Trophoblast cell (in vitro differentiated cells and primary cell): ENCODE measurements around the gene SUCLG2.

Source experiments
- DNase-seq, 2 donors: peaks; one replicate each; pipeline ENCODE4 v3.0.0-alpha.2; 2016
- H2AFZ ChIP-seq: 2 replicates; pipeline ENCODE4 v1.6.1; 2013; ENCODE audit warnings: low read length, moderate library complexity, mild to moderate bottlenecking; ENCODE audit not compliant: insufficient read depth, poor library complexity
- H2AK5ac ChIP-seq: 2 replicates; pipeline ENCODE4 v1.6.1; 2013; ENCODE audit warnings: mild to moderate bottlenecking, low read length
- H2BK120ac ChIP-seq: 2 replicates; pipeline ENCODE4 v1.6.1; 2013; ENCODE audit warnings: low read length, mild to moderate bottlenecking, moderate library complexity; ENCODE audit not compliant: insufficient read depth, poor library complexity
- H2BK12ac ChIP-seq: 2 replicates; pipeline ENCODE4 v1.6.1; 2013; ENCODE audit warnings: mild to moderate bottlenecking, low read length, moderate library complexity
- H2BK5ac ChIP-seq: 2 replicates; pipeline ENCODE4 v1.6.1; 2013; ENCODE audit warnings: low read length, low read depth, moderate library complexity, mild to moderate bottlenecking; ENCODE audit not compliant: poor library complexity
- H3K14ac ChIP-seq: 2 replicates; pipeline ENCODE4 v1.6.1; 2013; ENCODE audit warnings: mild to moderate bottlenecking, low read length
- H3K18ac ChIP-seq: 2 replicates; pipeline ENCODE4 v1.6.1; 2013; ENCODE audit warnings: mild to moderate bottlenecking, low read length
- H3K23ac ChIP-seq: 2 replicates; pipeline ENCODE4 v1.6.1; 2013; ENCODE audit warnings: low read length
- H3K27ac ChIP-seq: 2 replicates; pipeline ENCODE4 v1.5.1; 2013; ENCODE audit warnings: low read depth, mild to moderate bottlenecking, inconsistent platforms, low read length, moderate library complexity
- H3K27me3 ChIP-seq: 2 replicates; pipeline ENCODE4 v1.6.1; 2013; ENCODE audit warnings: inconsistent platforms, mild to moderate bottlenecking, low read length, moderate library complexity; ENCODE audit not compliant: insufficient read depth
- H3K36me3 ChIP-seq, 2 experiments: 1 replicate in 1 of 2; 2 replicates in 1 of 2; pipeline ENCODE4 v1.6.1; 2013; ENCODE audit warnings: low read length in 2 of 2, mild to moderate bottlenecking in 2 of 2, moderate library complexity in 1 of 2; ENCODE audit not compliant: insufficient read depth in 2 of 2, control insufficient read depth in 1 of 2
- H3K4ac ChIP-seq: 2 replicates; pipeline ENCODE4 v1.6.1; 2013; ENCODE audit warnings: low read depth, mild to moderate bottlenecking, low read length, moderate library complexity
- H3K4me1 ChIP-seq, 2 experiments: 1 replicate in 1 of 2; 2 replicates in 1 of 2; pipeline ENCODE4 v1.6.1; 2013; ENCODE audit warnings: low read length in 2 of 2, mild to moderate bottlenecking in 2 of 2, moderate library complexity in 1 of 2; ENCODE audit not compliant: insufficient read depth in 2 of 2, control insufficient read depth in 1 of 2
- H3K4me2 ChIP-seq: 2 replicates; pipeline ENCODE4 v1.6.1; 2013; ENCODE audit warnings: inconsistent platforms, mild to moderate bottlenecking, low read length, moderate library complexity
- H3K4me3 ChIP-seq: 2 replicates; pipeline ENCODE4 v1.5.1; 2013; ENCODE audit warnings: mild to moderate bottlenecking, low read depth, low read length, inconsistent platforms
- H3K79me1 ChIP-seq: one replicate; pipeline ENCODE4 v1.6.1; 2013; ENCODE audit warnings: low read length
- H3K79me2 ChIP-seq: 2 replicates; pipeline ENCODE4 v1.6.1; 2013; ENCODE audit warnings: low read length, mild to moderate bottlenecking; ENCODE audit not compliant: control insufficient read depth, insufficient read depth, poor library complexity
- H3K9ac ChIP-seq: 2 replicates; pipeline ENCODE4 v1.6.1; 2013; ENCODE audit warnings: mild to moderate bottlenecking, low read length
- H3K9me3 ChIP-seq: 2 replicates; pipeline ENCODE4 v1.6.1; 2013; ENCODE audit warnings: low read depth, mild to moderate bottlenecking, control low read depth, inconsistent platforms, low read length; ENCODE audit not compliant: insufficient read depth
- H4K12ac ChIP-seq: 2 replicates; pipeline ENCODE4 v1.6.1; 2013; ENCODE audit warnings: low read depth, mild to moderate bottlenecking, low read length, moderate library complexity
- H4K8ac ChIP-seq: 2 replicates; pipeline ENCODE4 v1.6.1; 2013; ENCODE audit warnings: low read depth, mild to moderate bottlenecking, low read length, moderate library complexity
- H4K91ac ChIP-seq: one replicate; pipeline ENCODE4 v1.6.1; 2013; ENCODE audit warnings: low read depth, mild to moderate bottlenecking, low read length, moderate library complexity
- WGBS: extraction: QIAGEN DNeasy Blood & Tissue Kit; methylation state at CpG from one replicate; pipeline ENCODE4 v1.1.7; 2013; ENCODE audit warnings: missing lambda C conversion rate; ENCODE audit not compliant: insufficient read length, insufficient coverage; ENCODE audit errors: extremely low coverage; 5-methylcytosine and 5-hydroxymethylcytosine counted together

The SUCLG2 gene

DNA sequence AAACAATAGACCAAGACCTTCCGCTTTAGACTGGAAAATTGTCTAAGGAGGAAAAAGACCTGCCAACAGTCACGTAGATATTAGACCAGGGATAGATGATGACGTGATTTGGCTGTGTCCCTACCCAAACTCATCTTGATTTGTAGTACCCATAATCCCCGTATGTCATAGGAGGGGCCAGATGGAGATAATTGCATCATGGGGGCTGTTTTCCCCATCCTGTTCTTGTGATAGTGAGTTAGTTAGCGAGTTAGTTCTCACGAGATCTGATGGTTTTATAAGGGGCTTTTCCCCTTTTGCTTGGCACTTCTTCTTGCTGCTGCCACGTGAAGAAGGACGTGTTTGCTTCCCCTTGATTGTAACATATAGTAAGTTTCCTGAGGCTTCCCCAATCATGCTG, 31.7 kb upstream of the SUCLG2 start:
- Histone ChIP-seq H2AK5ac (no peak overlapping the region), H3K27me3 (no peaks in the 10 kb centered on the region), H3K4me1 (peaks cover 0 to 2% of the 10 kb centered on the region in 2 experiments), H2BK5ac (no peak overlapping the region), H3K27ac (no peak overlapping the region), H3K14ac (no peak overlapping the region), H4K8ac (no peak overlapping the region), H3K4me2 (no peak overlapping the region), H2BK120ac (no peak overlapping the region), H3K79me1 (no peaks in the 10 kb centered on the region), H4K12ac (no peak overlapping the region), H3K9me3 (no peaks in the 10 kb centered on the region), H4K91ac (no peak overlapping the region), H3K4ac (no peak overlapping the region), H3K4me3 (no peak overlapping the region), H3K23ac (no peak overlapping the region), H2AFZ (no peak overlapping the region), H3K9ac (no peak overlapping the region), H2BK12ac (no peak overlapping the region), H3K79me2 (no peaks in the 10 kb centered on the region), H3K18ac (no peak overlapping the region), H3K36me3 (no peaks in the 10 kb centered on the region)
- DNase-seq, result no peak
- no CpG with 5 or more reads among the region's 8 CpGs for WGBS

DNA sequence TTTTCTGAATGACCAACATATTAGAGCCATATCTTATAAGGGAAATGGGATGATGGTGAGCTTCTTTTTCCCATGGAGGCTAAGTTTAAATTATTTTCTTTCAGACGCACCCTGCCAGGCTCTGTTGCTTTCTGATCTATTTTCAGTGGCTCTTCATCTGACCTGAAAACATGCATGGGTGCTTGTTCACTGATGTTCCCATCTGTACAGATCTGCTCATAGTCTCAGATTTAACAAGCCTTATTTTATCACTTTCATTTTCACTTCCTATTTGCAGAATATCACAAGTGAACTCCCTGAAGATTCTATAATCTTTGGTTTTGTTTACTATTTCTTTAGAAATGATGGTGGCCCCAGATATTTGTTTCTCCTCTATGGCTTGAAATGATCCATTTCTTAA, 31.1 kb upstream of the SUCLG2 start:
- H3K27ac ChIP-seq, result no peak overlapping the region
- DNase-seq, result no peak

DNA sequence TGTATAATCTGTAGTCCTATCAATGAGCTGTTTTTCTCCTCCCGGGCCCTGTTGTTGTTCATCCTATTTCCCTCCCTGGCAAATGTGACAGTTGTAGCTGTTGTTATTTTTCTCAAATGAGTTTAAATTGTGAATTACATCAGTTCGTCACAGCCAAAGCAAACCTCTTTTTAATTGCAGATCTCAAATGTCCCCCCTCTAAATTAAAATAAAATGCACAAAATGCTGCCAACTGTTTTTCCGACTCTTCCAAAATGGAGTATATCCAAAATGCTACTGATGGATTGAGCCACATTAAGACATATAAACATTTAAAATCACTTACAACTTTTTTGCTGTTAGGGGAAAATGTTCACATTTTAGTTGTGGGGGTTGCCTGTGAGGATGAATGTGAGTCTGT, 29.8 kb upstream of the SUCLG2 start:
- H3K23ac ChIP-seq, result no peak overlapping the region
- H3K27me3 ChIP-seq, result no peaks in the 10 kb centered on the region
- H3K9ac ChIP-seq, result no peak overlapping the region
- no peak overlapping the region for H4K12ac ChIP-seq
- no CpG with 5 or more reads among the region's 3 CpGs for WGBS
- H4K8ac ChIP-seq, result no peak overlapping the region
- no peak overlapping the region for H2AFZ ChIP-seq
- H3K4me1 ChIP-seq, result no peaks in the 10 kb centered on the region
- no peak overlapping the region for H2BK120ac ChIP-seq
- H2BK5ac ChIP-seq, result no peak overlapping the region
- H3K4me3 ChIP-seq, result no peak overlapping the region
- H2BK12ac ChIP-seq, result no peak overlapping the region
- no peaks in the 10 kb centered on the region for H3K36me3 ChIP-seq
- no peak overlapping the region for H3K27ac ChIP-seq
- no peaks in the 10 kb centered on the region for H3K79me1 ChIP-seq
- H3K79me2 ChIP-seq, result no peaks in the 10 kb centered on the region
- H3K14ac ChIP-seq, result no peak overlapping the region
- no peak overlapping the region for H3K4me2 ChIP-seq
- H2AK5ac ChIP-seq, result no peak overlapping the region
- H3K9me3 ChIP-seq, result no peaks in the 10 kb centered on the region
- H3K18ac ChIP-seq, result no peak overlapping the region
- H3K4ac ChIP-seq, result no peak overlapping the region
- DNase-seq, result no peak
- no peak overlapping the region for H4K91ac ChIP-seq

More for the DNA sequence above, 31.1 kb upstream of the SUCLG2 start:
- Histone ChIP-seq H3K36me3 (no peaks in the 10 kb centered on the region), H3K23ac (no peak overlapping the region), H4K8ac (no peak overlapping the region), H4K91ac (no peak overlapping the region), H3K27me3 (no peaks in the 10 kb centered on the region), H4K12ac (no peak overlapping the region), H3K4me1 (peaks cover 0 to 2% of the 10 kb centered on the region in 2 experiments), H3K79me2 (no peaks in the 10 kb centered on the region), H3K4me3 (no peak overlapping the region), H3K4me2 (no peak overlapping the region), H2AFZ (no peak overlapping the region), H3K18ac (no peak overlapping the region), H3K9ac (no peak overlapping the region), H2BK5ac (no peak overlapping the region), H3K9me3 (no peaks in the 10 kb centered on the region), H3K4ac (no peak overlapping the region), H3K79me1 (no peaks in the 10 kb centered on the region), H2BK120ac (no peak overlapping the region), H3K14ac (no peak overlapping the region), H2AK5ac (no peak overlapping the region), H2BK12ac (no peak overlapping the region)
- no CpG with 5 or more reads among the region's 1 CpG for WGBS

DNA sequence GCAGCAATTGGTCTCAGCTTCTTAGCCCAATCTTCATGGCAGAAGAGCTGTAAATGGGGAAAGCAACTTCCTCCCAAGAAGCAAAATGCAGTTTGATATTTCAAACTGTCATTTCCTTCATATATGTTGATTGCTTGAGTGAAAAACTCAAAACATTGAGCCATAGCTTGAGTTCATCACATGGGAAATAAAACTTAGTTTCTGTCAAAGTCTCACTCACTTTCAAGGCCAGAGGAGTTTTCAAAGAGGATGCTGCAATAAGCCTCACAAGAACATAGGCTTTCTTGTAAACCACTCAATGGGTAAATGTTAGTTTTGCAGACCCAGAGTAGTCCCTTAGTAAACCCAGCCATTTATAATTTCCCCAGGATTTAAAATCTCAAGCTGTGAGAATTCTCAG, 29.1 kb upstream of the SUCLG2 start:
- no peaks in the 10 kb centered on the region for H3K9me3 ChIP-seq

DNA sequence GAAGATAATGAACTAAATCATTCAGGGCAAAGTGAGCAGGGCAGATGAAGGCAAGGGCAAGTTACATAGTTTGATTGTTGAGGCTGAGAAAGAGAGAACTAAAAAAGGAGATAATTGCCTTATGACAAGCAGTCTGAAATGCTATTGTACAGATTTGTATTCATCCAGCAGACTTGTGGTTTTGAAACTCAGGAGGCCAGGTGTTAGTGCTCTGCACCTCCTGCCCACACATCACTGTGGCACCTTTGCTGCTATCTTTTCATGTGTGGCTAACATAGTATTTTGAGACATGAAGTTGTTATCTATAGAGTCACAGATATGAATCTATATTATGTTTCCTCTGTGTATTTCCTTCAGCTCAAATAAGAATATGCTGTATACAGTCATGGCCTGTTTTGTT, 24.3 kb upstream of the SUCLG2 start:
- H2BK12ac ChIP-seq, result no peak overlapping the region
- no peaks in the 10 kb centered on the region for H3K9me3 ChIP-seq
- H3K36me3 ChIP-seq, result no peaks in the 10 kb centered on the region
- H3K23ac ChIP-seq, result no peak overlapping the region
- no peak overlapping the region for H3K4me2 ChIP-seq
- H3K27me3 ChIP-seq, result no peaks in the 10 kb centered on the region
- H3K79me1 ChIP-seq, result no peaks in the 10 kb centered on the region
- H2AFZ ChIP-seq, result no peak overlapping the region
- no peak overlapping the region for H3K4me3 ChIP-seq
- H3K18ac ChIP-seq, result no peak overlapping the region
- DNase-seq, result no peak
- H3K14ac ChIP-seq, result no peak overlapping the region
- H4K12ac ChIP-seq, result no peak overlapping the region
- no peaks in the 10 kb centered on the region for H3K4me1 ChIP-seq
- H3K79me2 ChIP-seq, result no peaks in the 10 kb centered on the region
- no peak overlapping the region for H2BK120ac ChIP-seq
- no peak overlapping the region for H2BK5ac ChIP-seq
- no peak overlapping the region for H4K8ac ChIP-seq
- H3K4ac ChIP-seq, result no peak overlapping the region
- no peak overlapping the region for H4K91ac ChIP-seq
- H3K27ac ChIP-seq, result no peak overlapping the region
- H3K9ac ChIP-seq, result no peak overlapping the region
- H2AK5ac ChIP-seq, result no peak overlapping the region

More for the DNA sequence above, 29.1 kb upstream of the SUCLG2 start:
- no peak overlapping the region for H3K23ac ChIP-seq
- H3K79me1 ChIP-seq, result no peaks in the 10 kb centered on the region
- H4K12ac ChIP-seq, result no peak overlapping the region
- H4K8ac ChIP-seq, result no peak overlapping the region
- H3K4me3 ChIP-seq, result no peak overlapping the region
- no peak overlapping the region for H2AK5ac ChIP-seq
- H3K9ac ChIP-seq, result no peak overlapping the region
- no peak overlapping the region for H2BK5ac ChIP-seq
- H3K4ac ChIP-seq, result no peak overlapping the region
- H3K27me3 ChIP-seq, result no peaks in the 10 kb centered on the region
- no peak overlapping the region for H3K14ac ChIP-seq
- no peaks in the 10 kb centered on the region for H3K36me3 ChIP-seq
- H2BK120ac ChIP-seq, result no peak overlapping the region
- DNase-seq, result no peak
- no peak overlapping the region for H2BK12ac ChIP-seq
- no peak overlapping the region for H2AFZ ChIP-seq
- no peak overlapping the region for H3K27ac ChIP-seq
- H3K18ac ChIP-seq, result no peak overlapping the region
- no peak overlapping the region for H3K4me2 ChIP-seq
- H3K79me2 ChIP-seq, result no peaks in the 10 kb centered on the region
- no peaks in the 10 kb centered on the region for H3K4me1 ChIP-seq
- H4K91ac ChIP-seq, result no peak overlapping the region
